Measurements from ENCODE around the gene PRDM10.

DNA sequence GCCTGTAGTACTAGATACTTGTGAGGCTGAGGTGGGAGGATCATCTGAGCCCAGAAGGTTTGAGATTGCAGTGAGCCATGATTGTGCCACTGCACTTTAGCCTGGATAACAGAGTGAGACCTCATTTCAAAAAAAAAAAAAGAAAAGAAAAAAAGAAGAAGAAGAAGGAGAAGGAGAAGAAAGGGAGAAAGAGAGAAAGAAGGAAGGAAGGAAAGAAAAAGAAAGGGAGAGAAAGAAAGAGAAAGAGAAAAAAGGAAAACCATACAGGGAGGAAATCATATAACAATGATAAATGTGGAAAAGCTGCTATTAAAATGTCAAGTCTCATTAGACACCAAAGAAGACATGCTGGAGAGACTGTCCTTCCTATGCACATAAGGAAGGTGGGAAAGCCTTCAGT is 5.7 kb upstream of the PRDM10 start:
- TF ChIP-seq, protein P1, sequence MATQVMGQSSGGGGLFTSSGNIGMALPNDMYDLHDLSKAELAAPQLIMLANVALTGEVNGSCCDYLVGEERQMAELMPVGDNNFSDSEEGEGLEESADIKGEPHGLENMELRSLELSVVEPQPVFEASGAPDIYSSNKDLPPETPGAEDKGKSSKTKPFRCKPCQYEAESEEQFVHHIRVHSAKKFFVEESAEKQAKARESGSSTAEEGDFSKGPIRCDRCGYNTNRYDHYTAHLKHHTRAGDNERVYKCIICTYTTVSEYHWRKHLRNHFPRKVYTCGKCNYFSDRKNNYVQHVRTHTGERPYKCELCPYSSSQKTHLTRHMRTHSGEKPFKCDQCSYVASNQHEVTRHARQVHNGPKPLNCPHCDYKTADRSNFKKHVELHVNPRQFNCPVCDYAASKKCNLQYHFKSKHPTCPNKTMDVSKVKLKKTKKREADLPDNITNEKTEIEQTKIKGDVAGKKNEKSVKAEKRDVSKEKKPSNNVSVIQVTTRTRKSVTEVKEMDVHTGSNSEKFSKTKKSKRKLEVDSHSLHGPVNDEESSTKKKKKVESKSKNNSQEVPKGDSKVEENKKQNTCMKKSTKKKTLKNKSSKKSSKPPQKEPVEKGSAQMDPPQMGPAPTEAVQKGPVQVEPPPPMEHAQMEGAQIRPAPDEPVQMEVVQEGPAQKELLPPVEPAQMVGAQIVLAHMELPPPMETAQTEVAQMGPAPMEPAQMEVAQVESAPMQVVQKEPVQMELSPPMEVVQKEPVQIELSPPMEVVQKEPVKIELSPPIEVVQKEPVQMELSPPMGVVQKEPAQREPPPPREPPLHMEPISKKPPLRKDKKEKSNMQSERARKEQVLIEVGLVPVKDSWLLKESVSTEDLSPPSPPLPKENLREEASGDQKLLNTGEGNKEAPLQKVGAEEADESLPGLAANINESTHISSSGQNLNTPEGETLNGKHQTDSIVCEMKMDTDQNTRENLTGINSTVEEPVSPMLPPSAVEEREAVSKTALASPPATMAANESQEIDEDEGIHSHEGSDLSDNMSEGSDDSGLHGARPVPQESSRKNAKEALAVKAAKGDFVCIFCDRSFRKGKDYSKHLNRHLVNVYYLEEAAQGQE (IDR thresholded peaks at IDR 0.05; ENCODE audit: insufficient read depth in 1 of 2, low read depth in 2 of 2, low read length in 2 of 2), result no peak
- no peak for TF ChIP-seq TAF1 (IDR thresholded peaks at IDR 0.05; ENCODE audit: borderline replicate concordance, insufficient read depth, low read length)
